ENCODE results near the gene PRDX2. TPM values are rescaled to one million over a fixed set of nuclear protein-coding genes. Genes with fewer than 3 reads are reported as not detected.
A peak's percentile ranks its signal among the peaks of the same experiment; 100 is the strongest.
"Not testable (repeated sequence)": the region's sequence is repeated elsewhere in the genome, so short reads cannot be mapped to it uniquely, and the experiment has no call there.

Gene PRDX2
- 277 and 294 TPM in 2 replicates for total RNA-seq

GRCh38 chr19:12801466-12802266 lies at the start of gene PRDX2, which contains the start of gene THSD8:
PRDX2 (minus strand) TSS chr19:12801800; CDS start chr19:12801261, 539 bp downstream.
THSD8 (plus strand) TSS chr19:12802069; CDS start chr19:12802072, 3 bp downstream.
- intact Hi-C loops (cut with micrococcal nuclease): loop anchor here (2.0 kb wide), 1 partner anchor 45 kb away; no protein-coding TSS in a partner anchor
- H3K27me3 Mint-ChIP-seq: no peaks in the 10 kb centered on the region
- H3K27ac Mint-ChIP-seq: peak within 1 kb of the TSS; percentile 89
- H3K36me3 Mint-ChIP-seq (ENCODE audit: low read depth): peaks cover 25% of the 10 kb centered on the region
- peak; percentile 95 for DNase-seq
- no peaks in the 10 kb centered on the region for H3K9me3 Mint-ChIP-seq
- peaks cover 28% of the 10 kb centered on the region for H3K4me1 Mint-ChIP-seq
- peak within 1 kb of the TSS; percentile 93 for H3K4me3 Mint-ChIP-seq

GRCh38 chr19:12847159-12848139 lies 45.8 kb upstream of the PRDX2 start:
- H3K27ac Mint-ChIP-seq: peak overlapping the region; percentile 41
- no peaks in the 10 kb centered on the region for H3K9me3 Mint-ChIP-seq
- peak; percentile 97 for DNase-seq
- H3K27me3 Mint-ChIP-seq: peaks cover 14% of the 10 kb centered on the region
- H3K36me3 Mint-ChIP-seq (ENCODE audit: low read depth): no peaks in the 10 kb centered on the region
- peaks cover 6% of the 10 kb centered on the region for H3K4me1 Mint-ChIP-seq
- intact Hi-C loops (cut with micrococcal nuclease): loop anchor here (2.0 kb wide), 2 partner anchors 47 to 81 kb away; partner anchors contain the start of gene PRDX2
- H3K4me3 Mint-ChIP-seq: peak overlapping the region; percentile 77

- peaks cover 18% of the 10 kb centered on the region for H3K27me3 Mint-ChIP-seq
These were observed 45.0 kb upstream of the PRDX2 start for GRCh38 chr19:12846613-12847012.

DNA sequence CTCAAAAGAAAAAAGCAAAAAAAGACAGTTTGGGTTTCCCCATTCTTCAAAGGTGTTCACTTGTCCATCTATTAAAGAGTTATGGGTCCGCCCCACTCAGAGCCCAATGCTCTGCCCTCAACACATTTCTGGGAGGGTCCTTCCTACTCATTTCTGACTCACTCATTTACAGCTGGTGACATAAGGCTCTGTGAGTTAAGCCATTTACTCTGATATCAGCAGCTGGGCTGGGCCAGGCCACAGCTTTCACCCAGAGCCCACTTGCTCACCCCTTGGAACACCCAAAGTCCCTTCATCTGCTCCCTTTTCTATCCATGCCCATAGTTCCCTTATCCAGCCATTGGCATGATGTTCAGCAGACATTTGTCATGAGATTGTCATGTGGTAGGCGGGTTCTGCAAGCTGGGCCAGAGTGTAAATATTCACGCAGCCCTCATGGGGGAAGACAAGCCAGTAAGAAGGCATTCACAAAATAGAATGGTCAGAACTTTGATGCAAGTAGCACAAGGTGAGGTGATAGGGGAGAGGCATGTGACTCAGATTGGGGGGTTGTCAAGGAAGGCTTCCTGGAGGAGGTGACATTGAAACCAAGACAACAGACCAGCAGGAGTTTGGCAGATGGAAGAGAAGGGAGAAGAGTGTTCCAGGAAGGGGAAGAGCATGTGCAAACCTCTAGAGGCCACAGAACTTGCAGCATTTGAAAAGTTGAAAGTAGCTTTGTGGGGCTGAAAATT lies 42.6 kb upstream of the PRDX2 start:
- intact Hi-C loops (cut with micrococcal nuclease): no loop called here

More at GRCh38 chr19:12846613-12847012, 45.0 kb upstream of the PRDX2 start:
- H3K27ac Mint-ChIP-seq; DNase-seq; H3K9me3 Mint-ChIP-seq; H3K4me3 Mint-ChIP-seq; H3K36me3 Mint-ChIP-seq (ENCODE audit: low read depth); H3K4me1 Mint-ChIP-seq: not testable (repeated sequence)
- intact Hi-C loops (cut with micrococcal nuclease): loop anchor here (2.0 kb wide), 2 partner anchors 46 to 80 kb away; partner anchors contain the start of gene PRDX2

DNA sequence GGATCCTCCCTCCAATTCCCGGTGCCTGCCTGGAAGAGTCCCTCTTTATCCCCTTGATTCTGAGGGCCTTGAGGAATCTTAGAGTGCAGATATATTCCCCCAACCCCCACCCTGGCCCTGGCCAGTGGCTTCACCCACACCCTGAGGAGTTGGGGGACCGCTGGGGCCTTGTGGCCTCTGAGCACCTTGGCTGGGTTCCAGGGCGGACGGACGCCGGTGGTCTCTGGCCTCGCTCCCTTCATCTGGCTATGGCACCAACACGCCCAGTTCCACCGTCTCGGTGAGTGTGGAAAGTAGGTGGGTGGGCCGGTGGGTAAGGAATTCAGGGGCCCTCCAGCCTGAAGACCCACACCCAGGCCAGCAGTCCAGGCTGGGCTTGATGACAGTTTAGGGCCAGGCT lies 41.7 kb upstream of the PRDX2 start:
- intact Hi-C loops (cut with micrococcal nuclease): no loop called here
- H3K27me3 Mint-ChIP-seq: peaks cover 45% of the 10 kb centered on the region
- H3K27ac Mint-ChIP-seq: no peak overlapping the region
- H3K4me1 Mint-ChIP-seq: peaks cover 23% of the 10 kb centered on the region
- H3K36me3 Mint-ChIP-seq (ENCODE audit: low read depth): no peaks in the 10 kb centered on the region
- H3K9me3 Mint-ChIP-seq: no peaks in the 10 kb centered on the region
- H3K4me3 Mint-ChIP-seq: no peak overlapping the region
- DNase-seq: no peak

More for the DNA sequence above, 42.6 kb upstream of the PRDX2 start:
- no peak for DNase-seq
- Mint-ChIP-seq H3K36me3 (ENCODE audit: low read depth) (no peaks in the 10 kb centered on the region), H3K4me3 (no peak overlapping the region), H3K9me3 (no peaks in the 10 kb centered on the region), H3K27ac (no peak overlapping the region), H3K27me3 (peaks cover 39% of the 10 kb centered on the region), H3K4me1 (peaks cover 20% of the 10 kb centered on the region)

DNA sequence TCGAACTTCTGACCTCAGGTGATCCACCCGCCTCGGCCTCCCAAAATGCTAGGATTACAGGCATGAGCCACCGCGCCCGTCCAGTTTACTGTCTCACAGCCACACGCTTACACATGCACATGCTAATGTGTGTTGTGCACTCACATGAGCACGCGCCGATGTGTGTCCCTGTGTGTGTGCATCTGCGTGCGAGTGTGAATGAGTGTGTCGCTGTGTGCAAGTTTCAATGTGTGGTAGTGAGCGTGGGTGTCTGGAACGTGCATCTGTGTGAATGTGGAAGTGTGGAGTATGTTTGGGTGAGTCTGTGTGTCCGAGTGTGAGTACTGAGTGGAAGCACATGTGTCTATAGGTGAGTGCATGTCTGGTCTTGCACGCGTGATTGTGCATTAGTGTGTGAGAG lies 40.9 kb upstream of the PRDX2 start:
- no peak overlapping the region for H3K27ac Mint-ChIP-seq
- peaks cover 50% of the 10 kb centered on the region for H3K27me3 Mint-ChIP-seq
- H3K4me1 Mint-ChIP-seq: peaks cover 19% of the 10 kb centered on the region
- DNase-seq: no peak
- H3K36me3 Mint-ChIP-seq (ENCODE audit: low read depth): no peaks in the 10 kb centered on the region
- no peak overlapping the region for H3K4me3 Mint-ChIP-seq
- no peaks in the 10 kb centered on the region for H3K9me3 Mint-ChIP-seq
- intact Hi-C loops (cut with micrococcal nuclease): no loop called here

DNA sequence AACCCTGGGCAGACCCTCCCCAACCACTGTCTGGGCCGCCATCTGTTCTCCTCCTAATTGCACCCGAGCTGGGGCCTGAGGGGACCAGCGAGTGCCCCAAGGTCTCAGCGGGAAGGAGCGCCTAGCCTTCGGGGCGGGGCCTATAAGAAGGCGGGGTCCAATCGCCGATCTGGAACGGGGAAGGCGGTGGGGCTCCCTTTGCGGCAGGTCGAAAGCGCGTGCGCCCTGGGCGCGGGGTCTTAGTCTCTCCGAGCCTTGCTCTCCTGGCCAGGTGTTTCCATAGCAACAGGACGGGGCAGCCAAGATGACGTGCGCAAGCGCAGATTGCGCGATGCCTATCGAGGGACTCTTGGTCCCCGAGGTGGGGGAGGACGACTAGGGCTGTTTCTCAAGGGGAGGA lies 39.5 kb upstream of the PRDX2 start:
- Mint-ChIP-seq H3K4me1 (peaks cover 17% of the 10 kb centered on the region), H3K4me3 (peak overlapping the region; percentile 72), H3K36me3 (ENCODE audit: low read depth) (no peaks in the 10 kb centered on the region), H3K27ac (no peak overlapping the region), H3K9me3 (no peaks in the 10 kb centered on the region), H3K27me3 (peaks cover 58% of the 10 kb centered on the region)
- intact Hi-C loops (cut with micrococcal nuclease): no loop called here
- DNase-seq: peak; percentile 83

- intact Hi-C loops (cut with micrococcal nuclease): no loop called here
- Mint-ChIP-seq H3K9me3 (no peaks in the 10 kb centered on the region), H3K27ac (no peak overlapping the region), H3K27me3 (peaks cover 61% of the 10 kb centered on the region), H3K36me3 (ENCODE audit: low read depth) (no peaks in the 10 kb centered on the region), H3K4me1 (peaks cover 17% of the 10 kb centered on the region), H3K4me3 (peak overlapping the region; percentile 72)
- peak; percentile 88 for DNase-seq
These were observed 38.8 kb upstream of the PRDX2 start for GRCh38 chr19:12840091-12841079.

DNA sequence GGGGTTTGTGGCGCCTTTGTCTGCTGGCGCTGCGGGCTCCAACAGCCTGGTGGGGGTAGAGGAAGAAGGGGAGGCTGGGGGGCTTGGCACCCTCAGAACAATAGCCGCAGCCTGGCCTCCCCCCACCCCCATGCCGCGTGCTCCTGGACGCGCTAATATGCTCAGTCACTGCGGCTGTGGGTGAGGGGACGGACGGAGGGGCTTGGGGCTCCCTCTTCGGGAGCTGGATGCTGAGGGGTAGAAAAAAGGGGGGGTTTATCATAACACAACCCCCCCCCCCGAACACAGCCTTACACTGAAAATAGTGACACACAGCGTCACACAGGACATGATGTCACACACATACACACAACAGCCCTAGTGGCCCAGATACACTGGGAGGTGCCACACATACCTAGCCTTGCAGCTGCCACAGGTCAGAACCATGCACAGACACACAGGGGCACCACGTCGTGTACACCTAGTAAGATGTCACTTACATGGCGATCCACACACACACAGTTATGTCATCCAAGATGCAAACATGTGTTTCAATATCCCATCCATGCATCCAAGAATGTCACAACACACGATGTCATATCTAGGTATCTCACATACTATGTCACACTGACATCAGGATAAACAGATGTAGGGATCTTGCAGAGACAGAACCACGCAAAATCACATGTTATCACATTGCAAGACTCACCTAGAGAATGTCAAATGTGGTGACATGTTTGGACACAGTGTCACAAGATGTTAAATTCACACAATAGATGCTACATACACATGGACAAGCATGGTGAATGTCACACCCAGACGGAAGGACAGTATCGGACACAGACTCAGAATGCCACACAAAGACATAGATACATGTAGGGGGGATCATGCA lies 37.5 kb upstream of the PRDX2 start:
- Mint-ChIP-seq H3K4me1 (peaks cover 20% of the 10 kb centered on the region), H3K9me3 (no peaks in the 10 kb centered on the region), H3K27ac (peak overlapping the region; percentile 30), H3K36me3 (ENCODE audit: low read depth) (no peaks in the 10 kb centered on the region), H3K4me3 (peak overlapping the region; percentile 74), H3K27me3 (peaks cover 68% of the 10 kb centered on the region)
- peak; percentile 72 for DNase-seq
- intact Hi-C loops (cut with micrococcal nuclease): loop anchor here (2.0 to 5.0 kb wide), 4 partner anchors 42 to 258 kb away; partner anchors contain the start of genes DNASE2 and HOOK2

GRCh38 chr19:12838182-12838885 lies 36.7 kb upstream of the PRDX2 start, which contains the start of gene MAST1:
MAST1 (plus strand) TSS chr19:12838515; CDS start chr19:12838573, 58 bp downstream.
- peak; percentile 88 for DNase-seq
- peaks cover 21% of the 10 kb centered on the region for H3K4me1 Mint-ChIP-seq
- no peaks in the 10 kb centered on the region for H3K9me3 Mint-ChIP-seq
- peak within 1 kb of the TSS; percentile 74 for H3K4me3 Mint-ChIP-seq
- H3K27ac Mint-ChIP-seq: peak within 1 kb of the TSS; percentile 30
- peaks cover 69% of the 10 kb centered on the region for H3K27me3 Mint-ChIP-seq
- H3K36me3 Mint-ChIP-seq (ENCODE audit: low read depth): no peaks in the 10 kb centered on the region
- intact Hi-C loops (cut with micrococcal nuclease): loop anchor here (2.0 to 5.0 kb wide), 4 partner anchors 42 to 259 kb away; partner anchors contain the start of genes DNASE2 and HOOK2

GRCh38 chr19:12837225-12837624 lies 35.6 kb upstream of the PRDX2 start:
- Mint-ChIP-seq H3K36me3 (ENCODE audit: low read depth) (peaks cover 2% of the 10 kb centered on the region), H3K27me3 (peaks cover 71% of the 10 kb centered on the region), H3K27ac (no peak overlapping the region), H3K9me3 (peaks cover 4% of the 10 kb centered on the region), H3K4me3 (no peak overlapping the region), H3K4me1 (peaks cover 26% of the 10 kb centered on the region)
- intact Hi-C loops (cut with micrococcal nuclease): loop anchor here (5.0 kb wide), 3 partner anchors 60 to 260 kb away; partner anchors contain the start of gene HOOK2
- DNase-seq: no peak

All from activated CD4-positive, alpha-beta T cell treated with anti-CD3 and anti-CD28 coated beads, Interleukin-2, amount 10 ng/mL, durations not matched to agents 24 days and 14 days (primary cell).